Activated T-cell treated with anti-CD3 and anti-CD28 coated beads for 24 hours (primary cell): ENCODE measurements around the gene RIPPLY3.
"Not testable (repeated sequence)": the region's sequence is repeated elsewhere in the genome, so short reads cannot be mapped to it uniquely, and the experiment has no call there.

Experiments used
- DNase-seq: peaks from one replicate; pipeline ENCODE4 v3.0.0-alpha.2; 2020; ENCODE audit warnings: low read depth

Gene RIPPLY3

GRCh38 chr21:36981049-36981391 is 25.5 kb upstream of the RIPPLY3 start:
- no peak for DNase-seq

- no peak for DNase-seq
Observed at GRCh38 chr21:36981977-36982700, 24.4 kb upstream of the RIPPLY3 start.

GRCh38 chr21:36985751-36986594 is 20.5 kb upstream of the RIPPLY3 start:
- no peak for DNase-seq

GRCh38 chr21:36987845-36988244 is 18.7 kb upstream of the RIPPLY3 start:
- DNase-seq: no peak

GRCh38 chr21:36988536-36988935 is 18.0 kb upstream of the RIPPLY3 start:
- DNase-seq: no peak

- not testable (repeated sequence) for DNase-seq
Observed at GRCh38 chr21:36989199-36989698, 17.3 kb upstream of the RIPPLY3 start.

DNA sequence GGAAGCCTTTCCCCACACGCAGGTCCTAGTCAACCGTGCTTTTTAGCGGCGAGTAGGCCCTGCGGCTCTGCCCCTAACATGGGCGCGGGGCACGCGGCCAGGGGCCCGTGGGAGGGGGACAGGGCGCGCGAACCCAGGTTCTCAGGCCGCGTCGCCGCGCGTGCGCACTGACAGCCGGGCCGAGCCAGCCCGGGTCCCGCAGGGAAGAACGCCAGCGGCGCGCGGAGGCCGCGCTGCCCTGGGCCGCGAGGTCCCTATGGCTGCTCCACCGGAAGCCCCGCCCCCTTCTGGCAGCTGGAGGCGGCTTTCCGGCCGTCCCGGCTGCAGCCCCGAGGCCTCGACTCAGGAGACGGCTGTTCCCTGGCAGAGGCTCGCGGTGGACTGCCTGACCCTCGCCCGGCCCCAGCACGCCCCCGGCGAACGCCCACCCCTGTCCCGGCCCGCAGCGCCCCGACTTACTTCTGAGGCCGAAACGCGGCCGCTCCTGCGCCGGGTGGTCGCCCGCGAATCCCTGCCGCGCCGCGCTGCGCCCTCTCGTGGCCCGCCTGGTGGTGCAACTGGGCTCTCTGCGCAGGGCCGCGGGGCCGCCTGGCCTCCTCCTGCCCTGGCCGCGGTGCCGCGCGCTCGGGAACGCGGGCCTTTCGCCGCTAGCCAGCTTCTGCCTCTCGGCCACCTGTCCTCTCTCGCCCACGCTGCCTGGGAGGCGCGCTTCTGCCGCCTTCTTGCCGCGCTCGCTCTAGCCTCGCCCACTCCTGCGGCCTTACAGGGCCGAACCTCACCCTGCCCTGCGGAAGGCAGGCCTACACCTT is 16.6 kb upstream of the RIPPLY3 start:
- DNase-seq: peak; percentile 83

GRCh38 chr21:36990508-36991205 is 15.8 kb upstream of the RIPPLY3 start:
- DNase-seq: no peak

DNA sequence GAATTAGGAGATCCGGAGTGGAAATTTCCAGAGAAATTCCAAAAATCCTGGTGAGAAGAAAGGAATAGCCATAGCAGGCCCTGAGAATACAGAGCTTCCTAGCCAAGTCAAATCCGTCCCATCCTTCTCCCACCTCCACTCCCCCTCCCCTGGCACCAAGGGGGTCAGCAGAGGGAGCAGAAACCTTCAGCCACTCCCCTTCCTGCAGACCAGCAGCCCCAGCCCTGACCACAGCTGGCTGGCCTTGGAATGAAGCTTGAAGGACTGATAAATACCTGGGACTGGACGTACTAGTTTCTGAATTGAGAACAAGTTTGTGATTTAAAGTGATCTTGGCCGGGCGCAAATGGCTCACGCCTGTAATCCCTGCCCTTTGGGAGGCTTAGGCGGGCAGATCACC is 13.8 kb upstream of the RIPPLY3 start:
- no peak for DNase-seq

- no peak for DNase-seq
Observed at GRCh38 chr21:36994501-36995158, 11.9 kb upstream of the RIPPLY3 start.

GRCh38 chr21:36995285-36995684 is 11.2 kb upstream of the RIPPLY3 start:
- DNase-seq: not testable (repeated sequence)

DNA sequence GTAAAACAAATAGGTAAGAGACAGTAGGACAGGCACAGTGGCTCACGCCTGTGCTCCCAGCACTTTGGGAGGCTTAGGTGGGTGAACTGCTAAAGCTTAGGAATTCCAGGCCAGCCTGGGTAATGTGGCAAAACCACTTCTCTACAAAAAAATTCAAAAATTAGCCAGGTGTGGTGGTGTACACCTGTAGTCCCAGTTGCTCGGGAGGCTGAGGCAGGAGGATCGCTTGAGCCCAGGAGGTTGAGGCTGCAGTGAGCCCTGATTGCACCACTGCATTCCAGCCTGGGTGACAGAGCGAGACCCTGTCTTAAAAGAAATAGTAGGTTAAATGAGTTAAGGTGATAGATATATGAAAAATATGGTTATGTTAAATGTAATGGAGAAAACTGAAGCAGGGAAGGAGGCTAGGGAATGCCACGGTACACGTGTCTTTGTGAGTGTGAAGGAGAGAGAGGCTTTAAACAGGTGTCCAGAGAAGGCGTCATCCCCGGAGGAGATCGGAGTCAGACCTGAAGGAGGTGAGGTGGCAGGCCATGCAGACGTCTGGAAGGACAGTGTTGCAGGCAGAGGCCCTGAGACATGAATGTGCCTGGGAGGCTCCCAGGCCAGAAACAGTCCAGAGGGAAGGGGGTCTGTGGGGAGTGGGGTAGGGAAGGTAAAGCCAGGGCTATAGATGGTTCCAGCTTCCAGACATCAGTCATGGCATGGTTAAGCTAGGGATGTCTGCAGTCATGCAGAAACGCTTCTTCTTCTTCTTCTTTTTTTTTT is 7.2 kb upstream of the RIPPLY3 start:
- no peak for DNase-seq

DNA sequence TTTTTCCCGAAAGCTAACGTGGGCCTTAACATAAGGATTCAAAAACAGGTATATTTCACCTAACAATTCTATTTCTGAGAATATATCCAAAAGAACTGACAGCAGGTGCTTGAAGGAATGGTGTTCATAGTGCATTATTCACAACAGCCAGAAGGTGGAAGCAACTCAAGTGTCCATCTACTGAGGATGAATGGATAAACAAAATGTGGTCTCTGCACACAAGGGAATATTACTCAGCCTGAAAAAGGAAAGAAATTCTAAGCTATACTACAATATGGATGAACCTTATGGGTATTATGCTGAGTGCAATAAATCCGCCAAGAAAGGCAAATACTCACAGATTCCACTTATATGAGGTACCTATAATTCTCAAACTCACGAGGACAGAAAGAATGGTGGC is 6.1 kb upstream of the RIPPLY3 start:
- DNase-seq: no peak

- DNase-seq: no peak
Observed at GRCh38 chr21:37001441-37001840, 5.1 kb upstream of the RIPPLY3 start.

DNA sequence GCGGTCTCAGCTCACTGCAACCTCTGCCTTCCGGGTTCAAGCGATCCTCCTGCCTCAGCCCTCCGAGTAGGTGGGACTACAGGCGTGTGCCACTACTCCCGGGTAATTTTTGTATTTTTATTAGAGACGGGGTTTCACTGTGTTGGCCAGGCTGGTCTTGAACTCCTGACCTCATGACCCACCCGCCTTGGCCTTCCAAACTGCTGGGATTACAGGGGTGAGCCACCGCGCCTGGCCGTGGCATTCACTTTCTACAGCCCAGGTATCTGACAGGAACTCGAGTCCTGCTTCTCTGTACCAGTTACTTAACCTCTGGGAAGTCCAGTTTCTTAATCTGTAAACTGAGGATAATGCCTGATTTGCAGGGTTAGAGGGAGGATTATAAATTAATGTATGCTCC is 3.7 kb upstream of the RIPPLY3 start:
- DNase-seq: not testable (repeated sequence)

- not testable (repeated sequence) for DNase-seq
Observed at GRCh38 chr21:37003917-37004316, 2.6 kb upstream of the RIPPLY3 start.

DNA sequence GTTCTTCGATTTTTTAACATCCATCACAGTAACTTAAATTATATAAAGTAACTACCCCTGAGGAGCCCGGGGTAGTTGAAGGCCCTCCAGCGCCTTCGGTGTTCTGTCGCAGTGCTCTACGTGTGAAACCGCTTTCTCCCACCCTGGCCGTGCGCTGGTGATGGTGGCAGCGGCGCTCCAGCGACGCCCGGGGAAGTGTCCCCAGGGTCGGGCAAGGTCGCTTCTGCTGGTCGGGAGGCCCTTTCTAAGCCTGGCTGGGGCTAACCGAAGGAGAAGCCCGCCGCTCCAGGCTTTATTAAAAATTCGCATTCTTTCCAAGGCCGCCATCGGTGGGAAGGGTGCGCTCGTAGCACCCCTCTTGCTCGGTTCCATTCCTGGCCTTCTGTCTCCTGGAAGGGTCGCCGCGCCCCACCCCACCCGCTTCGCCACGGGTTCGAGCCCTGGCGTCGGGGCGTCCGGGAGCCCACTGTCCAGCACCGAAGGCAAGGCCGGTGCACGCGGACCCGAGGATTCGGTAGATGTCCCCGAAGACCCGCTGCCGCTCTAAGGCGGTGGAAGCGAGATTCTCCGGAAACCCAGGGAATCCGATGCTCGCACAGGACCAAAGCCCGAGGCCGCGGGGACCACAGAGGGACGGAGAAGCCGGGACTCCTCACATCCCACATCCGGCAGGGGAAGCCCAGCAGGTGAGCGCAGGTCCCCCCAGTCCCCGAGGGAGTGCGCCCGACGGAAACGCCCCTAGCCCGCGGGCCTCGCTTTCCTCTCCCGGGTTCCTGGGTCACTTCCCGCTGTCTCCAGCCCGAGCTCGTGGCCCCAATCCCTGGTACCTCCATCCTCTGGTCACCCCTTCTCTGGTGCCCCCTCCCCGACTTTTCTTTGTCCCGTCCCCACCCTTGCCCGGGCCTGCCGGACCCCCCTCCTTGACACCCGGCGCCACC is 685 bp upstream of the RIPPLY3 start:
- no peak for DNase-seq

DNA sequence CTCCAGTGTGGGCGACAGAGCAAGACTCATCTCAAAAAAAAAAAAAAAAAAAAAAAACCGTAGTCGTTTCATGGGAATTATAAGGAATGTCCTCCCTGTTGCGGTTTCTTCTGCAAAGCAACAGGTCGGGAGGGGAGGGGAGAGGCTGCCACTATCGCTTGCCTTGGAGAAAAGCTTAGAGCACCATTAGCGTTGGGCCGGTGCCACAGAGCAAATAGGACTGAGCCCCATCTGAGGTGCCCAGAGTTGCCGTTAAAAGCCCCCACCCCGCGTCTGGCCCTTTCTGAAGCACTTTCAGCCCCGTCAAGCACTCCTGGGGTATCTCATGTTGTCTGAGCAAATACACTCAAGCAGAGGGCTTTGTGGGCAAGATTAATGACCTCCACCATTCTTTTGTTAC is 2.2 kb downstream of the RIPPLY3 start:
- DNase-seq: no peak

DNA sequence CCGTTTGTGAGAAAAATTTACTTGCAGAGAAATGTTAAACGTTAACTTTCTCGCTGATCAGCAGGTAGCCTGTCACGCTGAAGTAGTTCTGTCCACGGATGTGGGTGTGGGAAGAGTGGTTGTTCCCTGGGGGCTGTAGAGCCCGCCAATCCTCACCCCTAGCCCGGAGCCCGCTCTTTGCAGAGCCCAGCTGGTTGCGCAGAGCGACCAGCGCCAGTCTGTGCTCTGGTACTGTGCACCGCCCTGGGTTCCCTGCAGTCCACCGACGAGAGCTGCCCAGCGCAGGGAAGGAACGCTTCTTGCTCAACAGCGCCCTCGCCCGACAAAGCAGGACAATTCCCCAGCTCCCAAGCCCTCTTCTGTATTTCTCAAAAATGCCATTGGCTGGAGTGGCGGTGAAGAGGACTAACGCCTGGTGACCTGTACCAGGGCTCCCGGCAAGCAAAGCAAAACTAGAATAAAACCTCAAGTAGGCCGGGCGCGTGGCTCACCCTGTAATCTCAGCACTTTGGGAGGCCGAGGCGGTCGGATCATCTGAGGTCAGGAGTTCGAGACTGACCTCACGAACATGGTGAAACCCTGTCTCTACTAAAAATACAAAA is 3.3 kb downstream of the RIPPLY3 start:
- DNase-seq: peak; percentile 68
